Measurements from ENCODE around the gene GREB1.

GREB1 gene

DNA sequence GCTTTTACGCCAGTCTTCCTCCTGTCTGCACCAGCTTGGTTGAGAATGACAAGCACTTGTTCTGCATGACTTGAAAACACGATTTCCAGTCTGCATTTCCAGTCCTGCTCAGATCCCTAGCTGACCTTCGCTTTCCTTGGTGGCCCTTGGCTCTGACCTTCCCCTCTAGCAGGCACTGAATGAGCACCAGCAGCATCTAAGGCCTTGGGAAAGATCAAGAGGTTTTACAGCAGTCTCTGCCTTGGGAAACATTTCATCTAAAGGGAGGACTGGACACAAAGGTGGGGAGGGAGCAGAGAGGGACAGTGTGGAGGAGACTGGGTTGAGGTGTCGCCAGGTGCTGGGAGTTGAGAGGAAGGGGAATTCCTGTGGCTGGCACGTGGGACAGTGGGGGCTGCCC is 105.7 kb downstream of the GREB1 start:
- H4K20me1 ChIP-seq (ENCODE audit: insufficient read depth, low read length) = no peaks in the 10 kb centered on the region
- no peaks in the 10 kb centered on the region for H3K79me2 ChIP-seq (ENCODE audit: insufficient read depth, low read length)
- TF ChIP-seq, protein P1, sequence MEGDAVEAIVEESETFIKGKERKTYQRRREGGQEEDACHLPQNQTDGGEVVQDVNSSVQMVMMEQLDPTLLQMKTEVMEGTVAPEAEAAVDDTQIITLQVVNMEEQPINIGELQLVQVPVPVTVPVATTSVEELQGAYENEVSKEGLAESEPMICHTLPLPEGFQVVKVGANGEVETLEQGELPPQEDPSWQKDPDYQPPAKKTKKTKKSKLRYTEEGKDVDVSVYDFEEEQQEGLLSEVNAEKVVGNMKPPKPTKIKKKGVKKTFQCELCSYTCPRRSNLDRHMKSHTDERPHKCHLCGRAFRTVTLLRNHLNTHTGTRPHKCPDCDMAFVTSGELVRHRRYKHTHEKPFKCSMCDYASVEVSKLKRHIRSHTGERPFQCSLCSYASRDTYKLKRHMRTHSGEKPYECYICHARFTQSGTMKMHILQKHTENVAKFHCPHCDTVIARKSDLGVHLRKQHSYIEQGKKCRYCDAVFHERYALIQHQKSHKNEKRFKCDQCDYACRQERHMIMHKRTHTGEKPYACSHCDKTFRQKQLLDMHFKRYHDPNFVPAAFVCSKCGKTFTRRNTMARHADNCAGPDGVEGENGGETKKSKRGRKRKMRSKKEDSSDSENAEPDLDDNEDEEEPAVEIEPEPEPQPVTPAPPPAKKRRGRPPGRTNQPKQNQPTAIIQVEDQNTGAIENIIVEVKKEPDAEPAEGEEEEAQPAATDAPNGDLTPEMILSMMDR (IDR thresholded peaks at IDR 0.05; ENCODE audit: low read length) = no peak
- no peak for TF ChIP-seq EZH2 (IDR thresholded peaks at IDR 0.05; ENCODE audit: borderline replicate concordance, low read length)
- no peak overlapping the region for H3K27ac ChIP-seq (ENCODE audit: low read depth, low read length, poor library complexity, severe bottlenecking)
- no peaks in the 10 kb centered on the region for H3F3A ChIP-seq (ENCODE audit: insufficient read depth, low read length)
- no peak overlapping the region for H2AFZ ChIP-seq (ENCODE audit: low read length)
- no peaks in the 10 kb centered on the region; the same call in 1 of the 2 replicates for H3K36me3 ChIP-seq (ENCODE audit: insufficient read depth, low read length)
- H3K4me2 ChIP-seq (ENCODE audit: low read length) = no peak overlapping the region
- no peaks in the 10 kb centered on the region for H3K27me3 ChIP-seq (ENCODE audit: insufficient read depth, low read length)
- no peak overlapping the region for H3K9ac ChIP-seq (ENCODE audit: low read length)
- no peaks in the 10 kb centered on the region for H3K9me2 ChIP-seq (ENCODE audit: low read depth, low read length)
- H3K4me1 ChIP-seq (ENCODE audit: insufficient read depth, low read length, severe bottlenecking) = no peaks in the 10 kb centered on the region
- H3K4me3 ChIP-seq (ENCODE audit: low read depth, low read length, poor library complexity, severe bottlenecking) = no peak overlapping the region
- H3K9me3 ChIP-seq (ENCODE audit: low read length) = no peaks in the 10 kb centered on the region

DNA sequence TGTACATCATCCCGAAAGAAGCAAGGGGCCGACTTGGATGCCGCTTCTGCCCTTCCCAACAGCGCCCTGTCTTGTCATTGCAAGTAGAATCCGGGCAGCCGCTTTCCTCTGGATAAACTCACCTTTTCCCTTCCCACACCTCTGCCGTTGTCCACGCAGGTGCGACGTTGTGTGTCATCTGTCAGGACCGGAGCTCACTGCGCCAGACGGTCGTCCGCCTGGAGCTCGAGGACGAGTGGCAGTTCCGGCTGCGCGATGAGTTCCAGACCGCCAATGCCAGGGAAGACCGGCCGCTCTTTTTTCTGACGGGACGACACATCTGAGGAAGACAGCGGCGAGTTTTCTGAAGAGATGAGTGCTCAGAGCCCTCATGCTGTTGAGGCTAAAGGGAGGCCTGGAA is 106.3 kb downstream of the GREB1 start:
- Histone ChIP-seq H3K27me3 (ENCODE audit: insufficient read depth, low read length) (no peaks in the 10 kb centered on the region), H2AFZ (ENCODE audit: low read length) (no peak overlapping the region), H3K79me2 (ENCODE audit: insufficient read depth, low read length) (no peaks in the 10 kb centered on the region), H3K4me3 (ENCODE audit: low read depth, low read length, poor library complexity, severe bottlenecking) (no peak overlapping the region), H3F3A (ENCODE audit: insufficient read depth, low read length) (no peaks in the 10 kb centered on the region), H3K9me2 (ENCODE audit: low read depth, low read length) (no peaks in the 10 kb centered on the region), H3K27ac (ENCODE audit: low read depth, low read length, poor library complexity, severe bottlenecking) (no peak overlapping the region), H3K9ac (ENCODE audit: low read length) (no peak overlapping the region), H3K4me1 (ENCODE audit: insufficient read depth, low read length, severe bottlenecking) (no peaks in the 10 kb centered on the region), H3K4me2 (ENCODE audit: low read length) (no peak overlapping the region), H3K9me3 (ENCODE audit: low read length) (no peaks in the 10 kb centered on the region), H4K20me1 (ENCODE audit: insufficient read depth, low read length) (no peaks in the 10 kb centered on the region), H3K36me3 (ENCODE audit: insufficient read depth, low read length) (no peaks in the 10 kb centered on the region; the same call in 1 of the 2 replicates)
- no peak for TF ChIP-seq EZH2 (IDR thresholded peaks at IDR 0.05; ENCODE audit: borderline replicate concordance, low read length)
- TF ChIP-seq, protein P1 (IDR thresholded peaks at IDR 0.05; ENCODE audit: low read length) = no peak

DNA sequence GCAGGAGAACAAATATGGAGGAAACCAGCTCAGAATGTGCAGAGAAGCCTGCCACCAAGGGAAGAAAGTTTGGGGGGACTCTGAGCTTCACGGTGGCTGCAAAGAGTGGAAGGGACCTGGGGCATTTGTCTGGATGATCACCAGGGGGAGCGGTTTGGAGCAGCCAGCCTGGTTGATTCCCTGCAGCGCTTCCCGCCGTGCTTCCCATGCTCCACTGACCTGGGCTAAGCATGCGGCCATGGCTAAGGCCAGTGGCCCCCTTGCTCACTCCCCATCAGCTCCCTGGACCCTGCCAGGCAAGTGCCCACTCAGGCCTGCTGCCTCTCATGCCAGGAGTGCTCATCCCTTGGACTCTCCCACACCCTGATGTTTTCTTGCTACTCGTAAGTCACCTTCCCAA is 109.1 kb downstream of the GREB1 start:
- H4K20me1 ChIP-seq (ENCODE audit: insufficient read depth, low read length) = no peaks in the 10 kb centered on the region
- no peaks in the 10 kb centered on the region for H3K79me2 ChIP-seq (ENCODE audit: insufficient read depth, low read length)
- H3K27me3 ChIP-seq (ENCODE audit: insufficient read depth, low read length) = peaks cover 5% of the 10 kb centered on the region; the same call in 1 of the 2 replicates
- H3K27ac ChIP-seq (ENCODE audit: low read depth, low read length, poor library complexity, severe bottlenecking) = no peak overlapping the region
- H3K36me3 ChIP-seq (ENCODE audit: insufficient read depth, low read length) = no peaks in the 10 kb centered on the region; the same call in 1 of the 2 replicates
- H3K9ac ChIP-seq (ENCODE audit: low read length) = no peak overlapping the region
- no peak overlapping the region for H3K4me2 ChIP-seq (ENCODE audit: low read length)
- H3K4me1 ChIP-seq (ENCODE audit: insufficient read depth, low read length, severe bottlenecking) = no peaks in the 10 kb centered on the region
- H3K9me3 ChIP-seq (ENCODE audit: low read length) = 0 out of 2 replicates have a peak, but pooled peaks cover 4% of the 10 kb centered on the region
- no peak overlapping the region for H3K4me3 ChIP-seq (ENCODE audit: low read depth, low read length, poor library complexity, severe bottlenecking)
- H3F3A ChIP-seq (ENCODE audit: insufficient read depth, low read length) = no peaks in the 10 kb centered on the region
- H3K9me2 ChIP-seq (ENCODE audit: low read depth, low read length) = no peaks in the 10 kb centered on the region
- TF ChIP-seq, protein P1 (IDR thresholded peaks at IDR 0.05; ENCODE audit: low read length) = no peak
- TF ChIP-seq EZH2 (IDR thresholded peaks at IDR 0.05; ENCODE audit: borderline replicate concordance, low read length) = no peak
- H2AFZ ChIP-seq (ENCODE audit: low read length) = no peak overlapping the region
